Nephron (organoid): ENCODE data around the gene ANKRD39.

Source experiments
- H3K27ac Mint-ChIP-seq, 3 experiments: 2 replicates each; pipeline ENCODE4 v1.8.0; 2020; ENCODE audit warnings: mixed read lengths in 3 of 3, mild to moderate bottlenecking in 2 of 3, moderate library complexity in 1 of 3
- H3K27me3 Mint-ChIP-seq: 2 replicates; pipeline ENCODE4 v1.8.0; 2021; ENCODE audit warnings: low read depth, mild to moderate bottlenecking, moderate library complexity, mixed read lengths
- H3K36me3 Mint-ChIP-seq: 2 replicates; pipeline ENCODE4 v1.8.0; 2020; ENCODE audit warnings: low read depth, mixed read lengths
- H3K4me1 Mint-ChIP-seq: 2 replicates; pipeline ENCODE4 v1.8.0; 2020; ENCODE audit warnings: mixed read lengths
- H3K4me3 Mint-ChIP-seq, 3 experiments: 2 replicates each; pipeline ENCODE4 v1.8.0; 2020; ENCODE audit warnings: mild to moderate bottlenecking in 3 of 3, mixed read lengths in 3 of 3, moderate library complexity in 2 of 3
- H3K9me3 Mint-ChIP-seq: 2 replicates; pipeline ENCODE4 v1.8.0; 2020; ENCODE audit warnings: mixed read lengths
- CTCF ChIP-seq, 3 experiments: fragments of 200-600 bp; sonication (generic); IDR thresholded peaks; one replicate each; pipeline ENCODE4 v1.5.0; 2021; ENCODE audit warnings: antibody characterized with exemption in 3 of 3; ENCODE audit not compliant: unreplicated experiment in 3 of 3

ANKRD39 gene

DNA sequence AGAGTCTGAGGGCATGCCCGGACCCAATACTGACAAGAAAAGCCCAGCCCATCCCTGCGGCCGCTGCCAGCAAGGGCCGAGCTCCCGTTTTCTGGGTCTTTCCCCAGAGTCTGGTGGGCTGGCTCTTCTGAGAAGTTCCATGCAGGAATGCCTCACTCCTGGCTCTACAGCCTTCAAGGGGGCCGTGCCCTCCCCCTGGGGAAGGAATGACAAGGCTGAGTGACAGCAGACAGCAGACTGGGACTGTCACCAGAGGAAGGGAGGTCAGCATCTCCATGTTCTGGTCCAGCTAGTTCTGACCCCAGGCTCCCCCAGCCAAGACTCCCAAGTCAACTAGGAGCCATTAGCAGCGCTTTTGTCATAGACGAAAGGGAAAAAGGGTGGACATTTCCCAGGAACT, 25.1 kb upstream of the ANKRD39 start:
- H3K4me3 Mint-ChIP-seq: no peak overlapping the region
- TF ChIP-seq CTCF (IDR thresholded peaks at IDR 0.05; ENCODE audit: unreplicated experiment in 3 of 3): no peak
- peak overlapping the region in 1 of 3 experiments; percentile 56 for H3K27ac Mint-ChIP-seq
- no peaks in the 10 kb centered on the region for H3K9me3 Mint-ChIP-seq
- no peaks in the 10 kb centered on the region for H3K36me3 Mint-ChIP-seq
- no peaks in the 10 kb centered on the region for H3K27me3 Mint-ChIP-seq
- peaks cover 48% of the 10 kb centered on the region for H3K4me1 Mint-ChIP-seq

DNA sequence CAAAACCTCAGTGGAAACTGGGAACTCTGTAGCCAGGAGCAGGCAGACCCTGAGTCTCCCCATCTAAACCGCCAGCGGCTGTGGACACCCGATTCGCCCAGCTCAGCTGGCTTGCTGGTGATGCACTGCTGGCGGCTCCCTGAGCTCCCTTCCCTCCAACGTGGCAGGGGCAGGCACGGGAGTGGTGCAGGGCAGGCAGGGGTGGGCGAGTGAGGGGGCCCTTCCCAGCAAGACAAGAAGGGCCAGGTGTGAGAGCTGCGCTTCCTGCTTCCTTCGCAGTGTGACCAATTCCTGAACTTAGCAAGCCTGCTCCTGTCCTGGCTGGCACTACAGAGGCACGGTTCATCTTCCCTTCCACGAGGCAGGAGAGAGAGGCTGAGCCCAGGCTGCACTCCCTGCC, 24.4 kb upstream of the ANKRD39 start:
- peak overlapping the region in 1 of 3 experiments; percentile 85 for H3K27ac Mint-ChIP-seq
- H3K4me3 Mint-ChIP-seq: no peak overlapping the region
- H3K9me3 Mint-ChIP-seq: no peaks in the 10 kb centered on the region
- H3K27me3 Mint-ChIP-seq: no peaks in the 10 kb centered on the region
- no peak for TF ChIP-seq CTCF (IDR thresholded peaks at IDR 0.05; ENCODE audit: unreplicated experiment in 3 of 3)
- H3K36me3 Mint-ChIP-seq: no peaks in the 10 kb centered on the region
- H3K4me1 Mint-ChIP-seq: peaks cover 44% of the 10 kb centered on the region

DNA sequence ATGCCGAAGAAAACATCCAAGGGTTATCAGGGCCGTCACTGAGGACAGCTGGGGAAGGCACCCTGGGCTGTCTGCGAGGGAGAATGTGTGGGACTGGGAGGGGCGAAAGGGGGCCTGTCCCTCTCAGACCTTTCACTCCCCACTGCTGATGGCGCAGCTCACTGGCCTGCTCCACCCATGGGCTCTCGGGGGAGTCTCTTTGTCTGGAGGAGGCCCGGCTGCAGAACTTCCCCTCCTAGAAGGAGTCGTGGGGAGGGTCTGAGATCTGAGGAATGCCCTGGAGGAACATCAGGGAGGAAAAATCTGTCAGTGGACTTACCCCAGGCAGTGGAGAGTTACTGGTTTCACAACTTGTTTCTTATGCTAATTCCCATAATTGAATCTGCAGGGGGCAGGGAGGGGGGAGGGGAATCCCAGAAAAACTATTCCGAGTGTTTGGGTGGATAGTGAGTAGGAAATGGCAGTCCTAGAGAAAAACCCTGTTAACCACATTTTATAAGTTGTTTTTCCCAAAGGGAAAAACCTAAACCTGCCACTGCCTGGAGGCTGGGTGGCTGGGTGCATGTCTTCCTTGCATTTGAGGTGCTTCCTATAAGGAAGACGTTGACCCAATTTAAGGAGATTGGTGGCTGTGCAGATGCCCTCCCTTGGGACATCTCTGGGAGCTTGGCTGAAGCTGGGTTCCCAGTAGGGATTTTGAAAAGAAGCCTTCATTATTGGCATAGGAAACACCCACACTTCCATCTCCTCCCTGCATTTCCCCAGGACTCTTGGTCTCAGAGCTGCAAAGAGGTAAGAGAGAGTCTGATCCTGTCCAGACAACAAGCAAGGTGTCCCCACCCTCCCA, 23.8 kb upstream of the ANKRD39 start:
- Mint-ChIP-seq H3K9me3 (no peaks in the 10 kb centered on the region), H3K4me1 (peaks cover 43% of the 10 kb centered on the region), H3K27me3 (no peaks in the 10 kb centered on the region), H3K4me3 (no peak overlapping the region), H3K36me3 (no peaks in the 10 kb centered on the region), H3K27ac (peak overlapping the region; percentile 74 to 87 (median 85))
- TF ChIP-seq CTCF (IDR thresholded peaks at IDR 0.05; ENCODE audit: unreplicated experiment in 3 of 3): no peak

DNA sequence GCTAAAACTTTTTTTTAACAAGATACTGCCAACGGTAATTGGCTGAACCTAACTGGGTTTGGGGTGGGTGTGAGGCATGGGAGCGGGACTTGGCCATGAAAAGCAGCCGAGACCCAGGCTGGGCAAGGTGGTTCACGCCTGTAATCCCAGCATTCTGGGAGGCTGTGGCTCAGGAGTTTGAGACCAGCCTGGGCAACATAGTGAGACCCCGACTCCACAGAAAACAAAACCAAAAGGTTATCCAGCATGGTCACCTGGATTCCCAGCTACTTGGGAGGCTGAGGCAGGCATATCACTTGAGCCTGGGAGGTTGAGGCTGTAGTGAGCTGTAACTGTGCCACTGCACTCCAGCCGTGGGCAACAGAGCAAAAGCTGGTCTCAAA, 23.1 kb upstream of the ANKRD39 start:
- Mint-ChIP-seq H3K4me3 (peak overlapping the region in 1 of 3 experiments; percentile 9), H3K9me3 (no peaks in the 10 kb centered on the region), H3K36me3 (no peaks in the 10 kb centered on the region), H3K4me1 (peaks cover 43% of the 10 kb centered on the region), H3K27me3 (no peaks in the 10 kb centered on the region), H3K27ac (peak overlapping the region; percentile 74 to 87 (median 85))
- no peak for TF ChIP-seq CTCF (IDR thresholded peaks at IDR 0.05; ENCODE audit: unreplicated experiment in 3 of 3)

GRCh38 chr2:96879545-96880040, 21.8 kb upstream of the ANKRD39 start:
- Mint-ChIP-seq H3K27ac (peak overlapping the region; percentile 76 to 81 (median 77)), H3K9me3 (no peaks in the 10 kb centered on the region), H3K36me3 (no peaks in the 10 kb centered on the region), H3K27me3 (no peaks in the 10 kb centered on the region), H3K4me1 (peaks cover 53% of the 10 kb centered on the region), H3K4me3 (no peak overlapping the region)
- TF ChIP-seq CTCF (IDR thresholded peaks at IDR 0.05; ENCODE audit: unreplicated experiment in 3 of 3): no peak
